B cell (primary cell): Measurements from ENCODE around the gene PACSIN3.

Experiments used
- EZH2 ChIP-seq: IDR thresholded peaks from 2 replicates; pipeline ENCODE4 v1.6.1; 2012; ENCODE audit warnings: borderline replicate concordance, low read depth, mild to moderate bottlenecking, moderate library complexity, low read length; ENCODE audit not compliant: insufficient read depth, poor library complexity, severe bottlenecking
- TF ChIP-seq, protein P1 (sequence below): fragments of 200-600 bp; IDR thresholded peaks from one replicate; pipeline ENCODE4 v1.8.0; 2022; ENCODE audit warnings: antibody characterized with exemption, mild to moderate bottlenecking

DNA sequence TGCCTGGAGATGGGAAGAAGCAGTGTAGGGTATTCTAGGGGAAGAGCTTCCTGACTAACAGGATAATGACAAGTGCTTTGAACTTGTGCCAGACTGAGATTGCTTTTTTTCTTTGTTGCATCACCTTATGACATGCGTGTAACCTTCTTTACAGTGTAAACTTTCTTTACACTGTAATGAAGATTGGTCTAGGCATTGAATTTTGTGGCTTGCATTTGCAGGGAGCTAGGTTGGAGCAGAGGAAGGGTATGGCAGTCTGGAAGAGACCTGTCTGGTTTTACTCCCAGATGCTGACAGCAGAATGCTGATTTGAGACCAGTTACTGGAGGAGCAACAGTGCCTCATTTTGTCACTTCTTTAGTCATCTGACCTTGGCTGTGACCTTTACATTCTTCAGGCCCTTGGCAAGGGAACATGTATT lies 34.2 kb upstream of the PACSIN3 start:
- TF ChIP-seq, protein P1, sequence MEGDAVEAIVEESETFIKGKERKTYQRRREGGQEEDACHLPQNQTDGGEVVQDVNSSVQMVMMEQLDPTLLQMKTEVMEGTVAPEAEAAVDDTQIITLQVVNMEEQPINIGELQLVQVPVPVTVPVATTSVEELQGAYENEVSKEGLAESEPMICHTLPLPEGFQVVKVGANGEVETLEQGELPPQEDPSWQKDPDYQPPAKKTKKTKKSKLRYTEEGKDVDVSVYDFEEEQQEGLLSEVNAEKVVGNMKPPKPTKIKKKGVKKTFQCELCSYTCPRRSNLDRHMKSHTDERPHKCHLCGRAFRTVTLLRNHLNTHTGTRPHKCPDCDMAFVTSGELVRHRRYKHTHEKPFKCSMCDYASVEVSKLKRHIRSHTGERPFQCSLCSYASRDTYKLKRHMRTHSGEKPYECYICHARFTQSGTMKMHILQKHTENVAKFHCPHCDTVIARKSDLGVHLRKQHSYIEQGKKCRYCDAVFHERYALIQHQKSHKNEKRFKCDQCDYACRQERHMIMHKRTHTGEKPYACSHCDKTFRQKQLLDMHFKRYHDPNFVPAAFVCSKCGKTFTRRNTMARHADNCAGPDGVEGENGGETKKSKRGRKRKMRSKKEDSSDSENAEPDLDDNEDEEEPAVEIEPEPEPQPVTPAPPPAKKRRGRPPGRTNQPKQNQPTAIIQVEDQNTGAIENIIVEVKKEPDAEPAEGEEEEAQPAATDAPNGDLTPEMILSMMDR: no peak
- TF ChIP-seq EZH2: no peak
